PFSK-1 (cell line): ENCODE data around the gene RUNDC3A.

Experiments
- FOXP2 ChIP-seq: optimal IDR thresholded peaks from 2 replicates; pipeline ENCODE3; 2011; ENCODE audit warnings: borderline replicate concordance, control low read depth, inconsistent platforms; ENCODE audit not compliant: insufficient read depth; ENCODE audit errors: extremely low read length, extremely low read depth
- POLR2AphosphoS5 ChIP-seq: IDR thresholded peaks from 2 replicates; pipeline ENCODE4 v1.6.1; 2012; ENCODE audit warnings: low read depth, mild to moderate bottlenecking, control low read depth, low read length, moderate library complexity
- REST ChIP-seq, 2 experiments: IDR thresholded peaks; 2 replicates each; pipeline versions ENCODE4 v1.6.1 to v1.8.0; 2011 to 2012; ENCODE audit warnings: low read depth in 2 of 2, low read length in 2 of 2, control low read depth in 1 of 2, inconsistent platforms in 1 of 2, mild to moderate bottlenecking in 1 of 2, moderate library complexity in 1 of 2; ENCODE audit not compliant: insufficient read depth in 1 of 2
- SIN3A ChIP-seq: IDR thresholded peaks from 2 replicates; pipeline ENCODE4 v1.6.1; 2012; ENCODE audit warnings: mild to moderate bottlenecking, low read length, moderate library complexity, borderline replicate concordance; ENCODE audit not compliant: insufficient read depth
- TAF1 ChIP-seq: IDR thresholded peaks from 2 replicates; pipeline ENCODE4 v1.6.1; 2012; ENCODE audit warnings: low read length, control low read depth, borderline replicate concordance; ENCODE audit not compliant: insufficient read depth

Gene RUNDC3A

GRCh38 chr17:44335968-44336367 is 27.6 kb downstream of the RUNDC3A start:
- no peak for TF ChIP-seq TAF1
- TF ChIP-seq FOXP2, result no peak
- TF ChIP-seq POLR2AphosphoS5, result no peak
- TF ChIP-seq REST (IDR thresholded peaks at IDR 0.05; ENCODE audit: insufficient read depth in 1 of 2, low read depth in 2 of 2, low read length in 2 of 2), result no peak
- no peak for TF ChIP-seq SIN3A

GRCh38 chr17:44338702-44339101 is 30.3 kb downstream of the RUNDC3A start:
- TF ChIP-seq POLR2AphosphoS5 (no peak), REST (IDR thresholded peaks at IDR 0.05; ENCODE audit: insufficient read depth in 1 of 2, low read depth in 2 of 2, low read length in 2 of 2) (no peak), FOXP2 (no peak), TAF1 (no peak), SIN3A (no peak)

- no peak for TF ChIP-seq POLR2AphosphoS5
Measured at GRCh38 chr17:44343510-44344209, 35.3 kb downstream of the RUNDC3A start.

GRCh38 chr17:44344939-44345453 is 36.6 kb downstream of the RUNDC3A start, which contains the start of gene GRN:
Gene GRN (plus strand): TSS chr17:44345302. CDS start chr17:44349165, 3,863 bp downstream.
- TF ChIP-seq POLR2AphosphoS5, result peak; percentile 82
- TF ChIP-seq FOXP2, result peak; percentile 38
- TF ChIP-seq REST (IDR thresholded peaks at IDR 0.05; ENCODE audit: insufficient read depth in 1 of 2, low read depth in 2 of 2, low read length in 2 of 2), result no peak
- TF ChIP-seq TAF1, result 0 out of 2 replicates have a peak, but pooled peaks have one; percentile 74
- TF ChIP-seq SIN3A, result peak; percentile 99

- TF ChIP-seq POLR2AphosphoS5, result peak; percentile 7; the same call in 1 of the 2 replicates
- no peak for TF ChIP-seq SIN3A
Measured at GRCh38 chr17:44345454-44346026, 37.1 kb downstream of the RUNDC3A start.

GRCh38 chr17:44346064-44346844 is 37.9 kb downstream of the RUNDC3A start:
- TF ChIP-seq SIN3A, result no peak
- TF ChIP-seq FOXP2, result no peak
- no peak for TF ChIP-seq TAF1
- no peak for TF ChIP-seq POLR2AphosphoS5
- no peak for TF ChIP-seq REST (IDR thresholded peaks at IDR 0.05; ENCODE audit: insufficient read depth in 1 of 2, low read depth in 2 of 2, low read length in 2 of 2)
